Measurements from ENCODE around the gene FAM167B.

DNA sequence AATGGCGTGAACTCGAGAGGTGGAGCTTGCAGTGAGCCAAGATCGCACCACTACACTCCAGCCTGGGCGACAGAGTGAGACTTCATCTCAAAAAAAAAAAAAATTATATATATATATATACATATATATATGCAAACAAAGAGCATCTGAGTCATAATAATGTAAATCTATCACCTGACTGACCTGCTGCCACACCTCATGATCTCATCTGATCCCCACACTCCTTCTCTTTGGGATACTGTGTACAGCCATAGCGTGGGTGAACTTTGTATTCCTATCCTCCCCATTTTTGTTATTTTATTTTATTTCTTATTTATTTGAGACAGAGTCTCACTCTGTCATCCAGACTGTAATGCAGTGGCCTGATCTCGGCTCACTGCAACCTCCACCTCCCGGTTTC lies 42.2 kb downstream of the FAM167B start:
- TF ChIP-seq CTCF (IDR thresholded peaks at IDR 0.05) (no peak), EP300 (IDR thresholded peaks at IDR 0.05) (no peak), POLR2AphosphoS5 (IDR thresholded peaks at IDR 0.05) (no peak), POLR2A (IDR thresholded peaks at IDR 0.05; ENCODE audit: low read depth) (no peak)
